Left ventricle myocardium superior (tissue), 1 donor: ENCODE data around the gene SF3B5. TPM values are rescaled to one million over a fixed set of nuclear protein-coding genes. Genes with fewer than 3 reads are reported as not detected.
"Not testable (repeated sequence)": the region's sequence is repeated elsewhere in the genome, so short reads cannot be mapped to it uniquely, and the experiment has no call there.

ENCODE experiments used
- ATAC-seq: fragments of 200-7000 bp; cut with Tn5 transposase; one replicate; pipeline ENCODE4 v1.9.1; 2020; ENCODE audit warnings: mild to moderate bottlenecking, moderate library complexity
- DNase-seq: peaks from one replicate; pipeline ENCODE4 v3.0.0-alpha.2; 2020
- intact Hi-C: fragments of 100-400 bp; cut with micrococcal nuclease; formaldehyde crosslinking; loops from one replicate; pipeline ENCODE4 v1.11.0; 2022
- long read RNA-seq: library from polyadenylated mRNA; unstranded; transcript quantifications from one replicate; pipeline ENCODE4 v2.0.0, GENCODE V29; 2021
- total RNA-seq: library from RNA; stranded (reverse); fragmentation: NEBNext Ultra II Directional; extraction: Animal tissue kit (Norgen Biotek cat#: 25700); gene quantifications from one replicate; pipeline ENCODE4 v1.2.1, GENCODE V29; 2021
- donor health status: DM: no; HTN: yes; CAD: no; lungs with severe emphysema.

SF3B5 gene
- total RNA-seq: 125 TPM
- long read RNA-seq, transcript SF3B5-201 (1 exons, 693 nt): major isoform, 54 of 54 reads
- long read RNA-seq, partial matches to known transcripts: 0 of 54 reads
- long read RNA-seq, other reads (novel, unspliced or antisense): 0 of 54 reads

- DNase-seq: peak; percentile 98
- ATAC-seq: peak; percentile 100
- intact Hi-C loops: no loop called here
Observed at GRCh38 chr6:144095134-144096002, at the start of gene SF3B5. Gene SF3B5 (minus strand): TSS chr6:144095573. CDS start chr6:144095497, 76 bp downstream.

- DNase-seq (no peak), ATAC-seq (no peak)
- intact Hi-C loops: no loop called here
Observed at GRCh38 chr6:144144996-144145395, 49.6 kb upstream of the SF3B5 start.

GRCh38 chr6:144143878-144144277, 48.5 kb upstream of the SF3B5 start:
- intact Hi-C loops: no loop called here
- no peak for DNase-seq

GRCh38 chr6:144143106-144143505, 47.7 kb upstream of the SF3B5 start:
- ATAC-seq (no peak), DNase-seq (no peak)
- intact Hi-C loops: no loop called here

More at GRCh38 chr6:144143878-144144277, 48.5 kb upstream of the SF3B5 start:
- no peak for ATAC-seq

GRCh38 chr6:144141470-144141869, 46.1 kb upstream of the SF3B5 start:
- intact Hi-C loops: no loop called here
- DNase-seq: no peak
- ATAC-seq: no peak

GRCh38 chr6:144140867-144141266, 45.5 kb upstream of the SF3B5 start:
- ATAC-seq (no peak), DNase-seq (no peak)
- intact Hi-C loops: no loop called here

GRCh38 chr6:144139817-144140216, 44.4 kb upstream of the SF3B5 start:
- DNase-seq (no peak), ATAC-seq (no peak)
- intact Hi-C loops: no loop called here

- ATAC-seq (no peak), DNase-seq (no peak)
- intact Hi-C loops: no loop called here
Observed at GRCh38 chr6:144138542-144138941, 43.2 kb upstream of the SF3B5 start.

GRCh38 chr6:144134737-144135136, 39.4 kb upstream of the SF3B5 start:
- ATAC-seq: no peak
- DNase-seq: no peak
- intact Hi-C loops: no loop called here

- ATAC-seq: no peak
- no peak for DNase-seq
- intact Hi-C loops: no loop called here
Observed at GRCh38 chr6:144134176-144134575, 38.8 kb upstream of the SF3B5 start.

GRCh38 chr6:144133225-144133821, 38.0 kb upstream of the SF3B5 start:
- intact Hi-C loops: no loop called here
- no peak for DNase-seq
- ATAC-seq: no peak

- DNase-seq, intact Hi-C loops, ATAC-seq: not testable (repeated sequence)
Observed at GRCh38 chr6:144132167-144132690, 36.9 kb upstream of the SF3B5 start.

GRCh38 chr6:144131248-144131709, 35.9 kb upstream of the SF3B5 start:
- intact Hi-C loops: no loop called here
- DNase-seq: no peak
- no peak for ATAC-seq

- DNase-seq (no peak), ATAC-seq (no peak)
- intact Hi-C loops: no loop called here
Observed at GRCh38 chr6:144129469-144129868, 34.1 kb upstream of the SF3B5 start.

- no peak for ATAC-seq
- DNase-seq: no peak
- intact Hi-C loops: no loop called here
Observed at GRCh38 chr6:144127097-144127496, 31.7 kb upstream of the SF3B5 start.

GRCh38 chr6:144123836-144124235, 28.5 kb upstream of the SF3B5 start:
- intact Hi-C loops: no loop called here
- ATAC-seq: no peak
- no peak for DNase-seq

GRCh38 chr6:144123421-144123820, 28.0 kb upstream of the SF3B5 start:
- intact Hi-C loops: no loop called here
- no peak for DNase-seq
- no peak for ATAC-seq

- intact Hi-C loops: no loop called here
- DNase-seq: no peak
- ATAC-seq: no peak
Observed at GRCh38 chr6:144122861-144123260, 27.5 kb upstream of the SF3B5 start.

GRCh38 chr6:144119376-144119775, 24.0 kb upstream of the SF3B5 start:
- ATAC-seq (no peak), DNase-seq (no peak)
- intact Hi-C loops: no loop called here

- intact Hi-C loops: no loop called here
- DNase-seq: no peak
- ATAC-seq: no peak
Observed at GRCh38 chr6:144115219-144115618, 19.8 kb upstream of the SF3B5 start.
